Raji (cell line): Measurements from ENCODE around the gene CNOT2.

Experiments used
- POLR2A ChIP-seq: IDR thresholded peaks from 2 replicates; pipeline ENCODE4 v1.6.1; 2011; ENCODE audit warnings: low read depth, low read length, control low read depth; ENCODE audit not compliant: insufficient read depth

Gene CNOT2

DNA sequence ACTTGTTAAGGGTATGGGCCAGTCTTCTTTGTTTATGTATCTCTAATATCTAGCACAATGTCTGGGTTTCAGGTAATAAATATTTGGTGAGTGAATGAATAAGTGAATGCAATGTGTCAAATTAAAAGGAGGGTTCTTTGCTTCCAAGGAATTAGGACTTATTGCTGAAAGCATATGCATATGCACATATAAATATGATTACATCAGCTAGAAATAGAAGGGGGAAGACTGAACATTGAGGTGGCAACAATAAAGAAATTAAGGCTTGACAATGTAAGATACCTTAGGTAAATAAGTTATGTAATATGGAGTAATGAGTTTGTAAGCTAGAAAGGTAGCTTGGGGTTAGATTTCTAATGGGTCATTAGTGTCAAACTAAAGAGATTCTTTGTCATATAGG is 160.6 kb downstream of the CNOT2 start:
- no peak for TF ChIP-seq POLR2A
